ENCODE results near the gene ADAMTS20.

The ADAMTS20 gene

GRCh38 chr12:43551971-43552559 lies at the start of gene ADAMTS20:
TSS of gene ADAMTS20 (minus strand) at chr12:43552203. CDS start at chr12:43551921, 282 bp downstream.
- H3K36me3 Mint-ChIP-seq: no peaks in the 10 kb centered on the region
- H3K27me3 Mint-ChIP-seq: peaks cover 31 to 34% of the 10 kb centered on the region in 2 donors
- DNase-seq (no peak), ATAC-seq (replicated peaks) (no peak)
- peak within 1 kb of the TSS; percentile 49 for H3K27ac Mint-ChIP-seq
- peaks cover 0 to 8% of the 10 kb centered on the region in 2 donors for H3K4me1 Mint-ChIP-seq
- H3K4me3 Mint-ChIP-seq: no peak within 1 kb of the TSS
- peaks cover 8 to 20% of the 10 kb centered on the region in 2 donors for H3K9me3 Mint-ChIP-seq

- Mint-ChIP-seq H3K36me3 (no peaks in the 10 kb centered on the region), H3K4me3 (no peak overlapping the region), H3K9me3 (no peaks in the 10 kb centered on the region), H3K4me1 (no peaks in the 10 kb centered on the region), H3K27me3 (no peaks in the 10 kb centered on the region), H3K27ac (no peak overlapping the region)
- no peak for ATAC-seq (replicated peaks)
- no peak for DNase-seq
Measured at GRCh38 chr12:43599708-43600107, 47.7 kb upstream of the ADAMTS20 start.

- Mint-ChIP-seq H3K4me3 (no peak overlapping the region), H3K27me3 (no peaks in the 10 kb centered on the region), H3K36me3 (no peaks in the 10 kb centered on the region), H3K9me3 (no peaks in the 10 kb centered on the region), H3K27ac (no peak overlapping the region), H3K4me1 (no peaks in the 10 kb centered on the region)
- ATAC-seq (replicated peaks): no peak
- no peak for DNase-seq
Measured at GRCh38 chr12:43599066-43599465, 47.1 kb upstream of the ADAMTS20 start.

GRCh38 chr12:43590307-43590706 lies 38.3 kb upstream of the ADAMTS20 start:
- DNase-seq: no peak
- no peak overlapping the region for H3K27ac Mint-ChIP-seq
- no peak for ATAC-seq (replicated peaks)
- no peaks in the 10 kb centered on the region for H3K27me3 Mint-ChIP-seq
- H3K4me1 Mint-ChIP-seq: no peaks in the 10 kb centered on the region
- no peaks in the 10 kb centered on the region for H3K9me3 Mint-ChIP-seq
- no peak overlapping the region for H3K4me3 Mint-ChIP-seq
- no peaks in the 10 kb centered on the region for H3K36me3 Mint-ChIP-seq

GRCh38 chr12:43586646-43587245 lies 34.7 kb upstream of the ADAMTS20 start:
- no peaks in the 10 kb centered on the region for H3K27me3 Mint-ChIP-seq
- no peak overlapping the region for H3K4me3 Mint-ChIP-seq
- no peak for ATAC-seq (replicated peaks)
- no peak for DNase-seq
- no peaks in the 10 kb centered on the region for H3K9me3 Mint-ChIP-seq
- H3K4me1 Mint-ChIP-seq: no peaks in the 10 kb centered on the region
- no peaks in the 10 kb centered on the region for H3K36me3 Mint-ChIP-seq
- H3K27ac Mint-ChIP-seq: no peak overlapping the region

- H3K27me3 Mint-ChIP-seq: no peaks in the 10 kb centered on the region
- no peak overlapping the region for H3K4me3 Mint-ChIP-seq
- no peaks in the 10 kb centered on the region for H3K4me1 Mint-ChIP-seq
- H3K36me3 Mint-ChIP-seq: no peaks in the 10 kb centered on the region
- DNase-seq: no peak
- ATAC-seq (replicated peaks): no peak
- H3K27ac Mint-ChIP-seq: no peak overlapping the region
- no peaks in the 10 kb centered on the region for H3K9me3 Mint-ChIP-seq
Measured at GRCh38 chr12:43585676-43586075, 33.7 kb upstream of the ADAMTS20 start.

GRCh38 chr12:43580601-43581000 lies 28.6 kb upstream of the ADAMTS20 start:
- Mint-ChIP-seq H3K27me3 (no peaks in the 10 kb centered on the region), H3K9me3 (no peaks in the 10 kb centered on the region), H3K4me3 (no peak overlapping the region), H3K4me1 (no peaks in the 10 kb centered on the region), H3K36me3 (no peaks in the 10 kb centered on the region), H3K27ac (no peak overlapping the region)
- ATAC-seq (replicated peaks) (no peak), DNase-seq (no peak)

GRCh38 chr12:43579206-43579605 lies 27.2 kb upstream of the ADAMTS20 start:
- DNase-seq: no peak
- no peak overlapping the region for H3K27ac Mint-ChIP-seq
- no peaks in the 10 kb centered on the region for H3K27me3 Mint-ChIP-seq
- H3K36me3 Mint-ChIP-seq: no peaks in the 10 kb centered on the region
- ATAC-seq (replicated peaks): no peak
- H3K4me1 Mint-ChIP-seq: no peaks in the 10 kb centered on the region
- H3K4me3 Mint-ChIP-seq: no peak overlapping the region
- H3K9me3 Mint-ChIP-seq: peaks cover 0 to under 1% of the 10 kb centered on the region in 2 donors

GRCh38 chr12:43578782-43579181 lies 26.8 kb upstream of the ADAMTS20 start:
- H3K27me3 Mint-ChIP-seq: no peaks in the 10 kb centered on the region
- DNase-seq: no peak
- no peak overlapping the region for H3K27ac Mint-ChIP-seq
- no peaks in the 10 kb centered on the region for H3K4me1 Mint-ChIP-seq
- ATAC-seq (replicated peaks): no peak
- no peak overlapping the region for H3K4me3 Mint-ChIP-seq
- no peaks in the 10 kb centered on the region for H3K36me3 Mint-ChIP-seq
- H3K9me3 Mint-ChIP-seq: peaks cover 1 to 4% of the 10 kb centered on the region in 2 donors

GRCh38 chr12:43577381-43577780 lies 25.4 kb upstream of the ADAMTS20 start:
- H3K9me3 Mint-ChIP-seq: peaks cover 1 to 11% of the 10 kb centered on the region in 2 donors
- no peaks in the 10 kb centered on the region for H3K36me3 Mint-ChIP-seq
- no peak overlapping the region for H3K27ac Mint-ChIP-seq
- no peaks in the 10 kb centered on the region for H3K27me3 Mint-ChIP-seq
- H3K4me3 Mint-ChIP-seq: no peak overlapping the region
- DNase-seq (no peak), ATAC-seq (replicated peaks) (no peak)
- no peaks in the 10 kb centered on the region for H3K4me1 Mint-ChIP-seq

- H3K4me1 Mint-ChIP-seq: no peaks in the 10 kb centered on the region
- H3K4me3 Mint-ChIP-seq: no peak overlapping the region
- no peak for ATAC-seq (replicated peaks)
- no peak for DNase-seq
- peaks cover 3 to 15% of the 10 kb centered on the region in 2 donors for H3K9me3 Mint-ChIP-seq
- H3K27ac Mint-ChIP-seq: no peak overlapping the region
- no peaks in the 10 kb centered on the region for H3K36me3 Mint-ChIP-seq
- H3K27me3 Mint-ChIP-seq: peaks cover 0 to 3% of the 10 kb centered on the region in 2 donors
Measured at GRCh38 chr12:43576162-43576561, 24.2 kb upstream of the ADAMTS20 start.

- peaks cover 0 to 3% of the 10 kb centered on the region in 2 donors for H3K27me3 Mint-ChIP-seq
- H3K4me1 Mint-ChIP-seq: no peaks in the 10 kb centered on the region
- H3K27ac Mint-ChIP-seq: no peak overlapping the region
- no peak overlapping the region for H3K4me3 Mint-ChIP-seq
- ATAC-seq (replicated peaks): no peak
- no peak for DNase-seq
- no peaks in the 10 kb centered on the region for H3K36me3 Mint-ChIP-seq
- H3K9me3 Mint-ChIP-seq: peaks cover 3 to 15% of the 10 kb centered on the region in 2 donors
Measured at GRCh38 chr12:43571885-43572284, 19.9 kb upstream of the ADAMTS20 start.

- peaks cover 17 to 26% of the 10 kb centered on the region in 2 donors for H3K9me3 Mint-ChIP-seq
- peaks cover 23% of the 10 kb centered on the region in 2 donors for H3K27me3 Mint-ChIP-seq
- DNase-seq (no peak), ATAC-seq (replicated peaks) (no peak)
- H3K4me3 Mint-ChIP-seq: no peak overlapping the region
- no peak overlapping the region for H3K27ac Mint-ChIP-seq
- peaks cover 0 to 8% of the 10 kb centered on the region in 2 donors for H3K4me1 Mint-ChIP-seq
- no peaks in the 10 kb centered on the region for H3K36me3 Mint-ChIP-seq
Measured at GRCh38 chr12:43556057-43556456, 4.1 kb upstream of the ADAMTS20 start.

- Mint-ChIP-seq H3K4me3 (no peak overlapping the region), H3K36me3 (no peaks in the 10 kb centered on the region), H3K27ac (no peak overlapping the region), H3K4me1 (peaks cover 0 to 8% of the 10 kb centered on the region in 2 donors), H3K27me3 (peaks cover 31 to 34% of the 10 kb centered on the region in 2 donors), H3K9me3 (peaks cover 8 to 15% of the 10 kb centered on the region in 2 donors)
- DNase-seq: no peak
- no peak for ATAC-seq (replicated peaks)
Measured at GRCh38 chr12:43551279-43551970, 578 bp downstream of the ADAMTS20 start.

- H3K4me1 Mint-ChIP-seq: peaks cover 0 to 8% of the 10 kb centered on the region in 2 donors
- H3K36me3 Mint-ChIP-seq: no peaks in the 10 kb centered on the region
- ATAC-seq (replicated peaks) (no peak), DNase-seq (no peak)
- H3K27me3 Mint-ChIP-seq: peaks cover 31 to 34% of the 10 kb centered on the region in 2 donors
- H3K4me3 Mint-ChIP-seq: no peak overlapping the region
- H3K27ac Mint-ChIP-seq: no peak overlapping the region
- H3K9me3 Mint-ChIP-seq: peaks cover 8 to 12% of the 10 kb centered on the region in 2 donors
Measured at GRCh38 chr12:43550831-43551271, 1.2 kb downstream of the ADAMTS20 start.
